Measurements from ENCODE around the gene TBC1D2.
"Not testable (repeated sequence)": the region's sequence is repeated elsewhere in the genome, so short reads cannot be mapped to it uniquely, and the experiment has no call there.

TBC1D2 gene

GRCh38 chr9:98184326-98184725 lies 71.1 kb downstream of the TBC1D2 start:
- no peak for DNase-seq

- no peak for DNase-seq
These were observed 72.4 kb downstream of the TBC1D2 start for GRCh38 chr9:98182889-98183599.

GRCh38 chr9:98182069-98182820 lies 73.2 kb downstream of the TBC1D2 start:
- DNase-seq = no peak

GRCh38 chr9:98181746-98182068 lies 73.7 kb downstream of the TBC1D2 start:
- DNase-seq = no peak

GRCh38 chr9:98180996-98181395 lies 74.5 kb downstream of the TBC1D2 start:
- no peak for DNase-seq

- no peak for DNase-seq
These were observed 76.3 kb downstream of the TBC1D2 start for GRCh38 chr9:98178874-98179850.

- DNase-seq = no peak
These were observed 78.8 kb downstream of the TBC1D2 start for GRCh38 chr9:98176391-98177259.

GRCh38 chr9:98175762-98176161 lies 79.7 kb downstream of the TBC1D2 start:
- no peak for DNase-seq

- DNase-seq = peak; percentile 6
These were observed 80.3 kb downstream of the TBC1D2 start for GRCh38 chr9:98175028-98175569.

GRCh38 chr9:98174502-98174918 lies 80.9 kb downstream of the TBC1D2 start:
- not testable (repeated sequence) for DNase-seq

- no peak for DNase-seq
These were observed 82.3 kb downstream of the TBC1D2 start for GRCh38 chr9:98173181-98173580.

- DNase-seq = no peak
These were observed 82.8 kb downstream of the TBC1D2 start for GRCh38 chr9:98172604-98173003.

GRCh38 chr9:98171176-98171925 lies 84.1 kb downstream of the TBC1D2 start:
- no peak for DNase-seq

GRCh38 chr9:98168941-98169488 lies 86.4 kb downstream of the TBC1D2 start:
- peak; percentile 52 for DNase-seq

- no peak for DNase-seq
These were observed 87.2 kb downstream of the TBC1D2 start for GRCh38 chr9:98168153-98168780.

GRCh38 chr9:98164912-98165311 lies 90.5 kb downstream of the TBC1D2 start:
- no peak for DNase-seq

GRCh38 chr9:98162613-98163012 lies 92.8 kb downstream of the TBC1D2 start:
- no peak for DNase-seq

- DNase-seq = no peak
These were observed 93.6 kb downstream of the TBC1D2 start for GRCh38 chr9:98161851-98162250.

GRCh38 chr9:98159790-98160189 lies 95.7 kb downstream of the TBC1D2 start:
- DNase-seq = no peak

- no peak for DNase-seq
These were observed 96.1 kb downstream of the TBC1D2 start for GRCh38 chr9:98159301-98159700.
